WI38 (cell line): ENCODE measurements around the gene HPSE.
"Not testable (repeated sequence)": the region's sequence is repeated elsewhere in the genome, so short reads cannot be mapped to it uniquely, and the experiment has no call there.

ENCODE experiments used
- H3K4me3 ChIP-seq: 2 replicates; pipeline ENCODE4 v1.5.1; 2011; ENCODE audit warnings: low read depth, mild to moderate bottlenecking, control low read depth, low read length
- TF ChIP-seq, protein P1 (sequence below): IDR thresholded peaks from 2 replicates; pipeline ENCODE4 v1.5.1; 2012; ENCODE audit warnings: low read depth, mild to moderate bottlenecking, control low read depth, low read length

Gene HPSE

DNA sequence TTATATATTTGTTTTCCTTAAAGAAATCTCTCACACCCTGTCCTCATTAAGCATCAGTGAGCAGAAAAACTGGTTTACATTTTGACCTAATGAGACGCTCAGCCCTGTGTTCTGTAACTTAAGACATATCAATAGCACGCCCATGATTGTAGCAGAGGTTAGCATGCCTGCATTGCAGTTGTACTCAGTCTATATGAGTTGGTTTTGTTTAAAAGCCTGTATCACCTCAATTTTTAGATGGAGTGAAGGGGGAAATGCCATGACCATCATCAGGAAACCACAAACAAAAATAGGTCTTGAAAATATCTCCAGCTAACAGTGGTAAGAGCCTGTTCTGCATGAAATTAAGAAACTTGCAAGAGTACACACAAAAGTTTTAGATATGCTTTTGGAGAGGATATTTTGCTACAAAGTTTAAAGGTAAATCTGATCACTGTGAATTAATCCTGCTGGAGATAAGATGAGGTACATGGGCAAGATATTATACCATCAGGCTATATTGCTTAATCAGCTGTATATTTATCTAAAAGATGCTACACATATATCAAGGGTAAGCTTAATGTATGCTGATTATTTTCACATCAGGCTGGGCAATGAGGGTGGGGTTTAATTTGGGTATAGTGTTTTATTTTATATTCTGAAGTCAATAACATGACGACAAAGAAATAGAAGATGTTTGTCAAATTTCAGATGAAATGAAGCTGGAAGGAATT is 36.9 kb downstream of the HPSE start:
- TF ChIP-seq, protein P1, sequence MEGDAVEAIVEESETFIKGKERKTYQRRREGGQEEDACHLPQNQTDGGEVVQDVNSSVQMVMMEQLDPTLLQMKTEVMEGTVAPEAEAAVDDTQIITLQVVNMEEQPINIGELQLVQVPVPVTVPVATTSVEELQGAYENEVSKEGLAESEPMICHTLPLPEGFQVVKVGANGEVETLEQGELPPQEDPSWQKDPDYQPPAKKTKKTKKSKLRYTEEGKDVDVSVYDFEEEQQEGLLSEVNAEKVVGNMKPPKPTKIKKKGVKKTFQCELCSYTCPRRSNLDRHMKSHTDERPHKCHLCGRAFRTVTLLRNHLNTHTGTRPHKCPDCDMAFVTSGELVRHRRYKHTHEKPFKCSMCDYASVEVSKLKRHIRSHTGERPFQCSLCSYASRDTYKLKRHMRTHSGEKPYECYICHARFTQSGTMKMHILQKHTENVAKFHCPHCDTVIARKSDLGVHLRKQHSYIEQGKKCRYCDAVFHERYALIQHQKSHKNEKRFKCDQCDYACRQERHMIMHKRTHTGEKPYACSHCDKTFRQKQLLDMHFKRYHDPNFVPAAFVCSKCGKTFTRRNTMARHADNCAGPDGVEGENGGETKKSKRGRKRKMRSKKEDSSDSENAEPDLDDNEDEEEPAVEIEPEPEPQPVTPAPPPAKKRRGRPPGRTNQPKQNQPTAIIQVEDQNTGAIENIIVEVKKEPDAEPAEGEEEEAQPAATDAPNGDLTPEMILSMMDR = no peak
- H3K4me3 ChIP-seq = no peak overlapping the region

DNA sequence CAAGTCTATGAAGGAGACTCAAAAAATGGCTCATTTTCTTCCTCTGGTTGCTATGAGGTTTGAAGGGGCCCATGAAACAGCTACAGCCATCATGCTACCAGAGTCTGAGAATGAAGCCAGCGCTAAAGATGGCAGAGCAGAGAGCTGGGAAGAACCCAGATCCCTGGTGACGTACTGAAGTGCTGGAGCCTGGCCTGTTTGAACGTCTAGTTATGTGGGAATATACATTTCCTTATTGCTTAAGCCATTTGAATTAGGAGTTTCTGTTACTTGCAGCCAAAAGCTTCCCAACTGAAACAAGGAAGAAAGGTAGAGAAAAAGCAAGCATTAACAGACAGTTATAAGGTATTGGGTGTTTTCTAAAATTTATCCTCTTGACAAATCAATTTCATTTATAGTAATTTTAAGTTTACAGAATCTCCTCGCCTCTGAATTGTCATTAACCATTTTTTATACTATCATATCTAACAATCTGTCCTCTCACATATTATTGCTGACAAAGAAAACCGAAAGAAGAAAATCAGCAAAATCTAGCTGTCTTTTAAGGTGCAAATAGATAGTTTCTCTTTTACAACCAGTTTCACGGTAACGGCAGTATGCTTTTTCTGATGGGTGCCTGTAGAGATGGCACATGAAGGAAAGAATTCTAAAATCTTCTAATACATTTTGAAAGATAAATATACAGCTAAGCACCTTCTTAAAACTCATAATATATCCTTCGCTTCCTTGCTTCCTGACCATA is 41.2 kb downstream of the HPSE start:
- TF ChIP-seq, protein P1 = no peak
- no peak overlapping the region for H3K4me3 ChIP-seq

DNA sequence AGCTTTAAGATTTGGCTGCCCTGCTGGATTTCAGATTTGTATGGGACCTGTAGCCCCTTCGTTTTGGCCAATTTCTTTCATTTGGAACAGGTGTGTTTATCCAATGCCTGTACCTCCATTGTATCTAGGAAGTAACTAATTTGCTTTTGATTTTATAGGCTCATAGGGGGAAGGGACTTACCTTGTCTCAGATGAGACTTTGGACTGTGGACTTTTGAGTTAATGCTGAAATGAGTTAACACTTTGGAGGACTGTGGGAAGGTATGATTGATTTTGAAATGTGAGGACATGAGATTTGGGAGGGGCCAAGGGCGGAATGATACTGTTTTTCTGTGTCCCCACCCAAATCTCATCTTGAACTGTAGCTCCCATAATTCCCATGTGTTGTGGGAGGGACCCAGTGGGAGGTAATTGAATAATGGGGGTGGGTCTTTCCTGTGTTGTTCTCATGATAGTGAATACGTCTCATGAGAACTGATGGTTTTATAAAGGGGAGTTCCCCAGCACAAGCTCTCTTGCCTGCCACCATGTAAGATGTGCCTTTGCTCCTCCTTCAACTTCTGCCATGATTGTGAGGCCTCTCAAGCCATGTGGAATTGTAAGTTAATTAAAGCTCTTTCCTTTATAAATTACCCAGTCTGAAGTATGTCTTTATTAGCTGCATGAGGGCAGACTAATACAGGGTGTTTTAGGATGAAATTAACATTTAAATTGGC is 44.4 kb downstream of the HPSE start:
- not testable (repeated sequence) for H3K4me3 ChIP-seq

DNA sequence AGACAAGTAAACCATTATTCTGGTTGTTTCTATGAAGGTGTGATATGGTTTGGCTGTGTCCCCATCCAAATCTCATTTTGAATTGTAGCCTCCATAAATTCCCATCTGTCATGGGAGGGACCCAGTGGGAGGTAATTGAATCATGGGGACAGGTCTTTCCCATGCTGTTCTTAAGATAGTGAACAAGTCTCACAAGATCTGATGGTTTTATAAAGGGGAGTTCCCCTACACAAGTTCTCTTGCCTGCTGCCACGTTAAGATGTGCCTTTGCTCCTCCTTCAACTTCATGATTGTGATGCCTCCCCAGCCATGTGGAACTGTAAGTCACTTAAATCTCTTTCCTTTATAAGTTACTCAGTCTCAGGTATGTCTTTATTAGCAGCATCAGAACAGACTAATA is 46.3 kb downstream of the HPSE start:
- H3K4me3 ChIP-seq = not testable (repeated sequence)

DNA sequence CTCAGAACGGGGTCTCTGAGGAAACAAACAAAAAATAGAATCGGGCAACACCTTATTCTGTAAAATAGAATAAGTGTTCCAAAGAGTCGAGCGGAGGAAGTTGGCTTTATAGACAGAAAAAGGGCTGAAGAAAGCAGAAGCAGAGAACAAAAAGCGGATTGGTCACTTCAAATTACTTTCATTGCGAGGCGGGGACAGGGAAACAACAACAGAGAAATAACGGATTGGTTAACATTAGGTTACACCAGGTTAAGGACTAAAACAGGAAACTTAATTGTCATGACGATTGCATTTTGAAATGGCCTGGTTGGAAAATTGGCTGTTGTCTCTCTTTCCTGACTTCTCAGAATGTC is 49.6 kb downstream of the HPSE start:
- TF ChIP-seq, protein P1 = no peak
- H3K4me3 ChIP-seq = peak overlapping the region; percentile 65

DNA sequence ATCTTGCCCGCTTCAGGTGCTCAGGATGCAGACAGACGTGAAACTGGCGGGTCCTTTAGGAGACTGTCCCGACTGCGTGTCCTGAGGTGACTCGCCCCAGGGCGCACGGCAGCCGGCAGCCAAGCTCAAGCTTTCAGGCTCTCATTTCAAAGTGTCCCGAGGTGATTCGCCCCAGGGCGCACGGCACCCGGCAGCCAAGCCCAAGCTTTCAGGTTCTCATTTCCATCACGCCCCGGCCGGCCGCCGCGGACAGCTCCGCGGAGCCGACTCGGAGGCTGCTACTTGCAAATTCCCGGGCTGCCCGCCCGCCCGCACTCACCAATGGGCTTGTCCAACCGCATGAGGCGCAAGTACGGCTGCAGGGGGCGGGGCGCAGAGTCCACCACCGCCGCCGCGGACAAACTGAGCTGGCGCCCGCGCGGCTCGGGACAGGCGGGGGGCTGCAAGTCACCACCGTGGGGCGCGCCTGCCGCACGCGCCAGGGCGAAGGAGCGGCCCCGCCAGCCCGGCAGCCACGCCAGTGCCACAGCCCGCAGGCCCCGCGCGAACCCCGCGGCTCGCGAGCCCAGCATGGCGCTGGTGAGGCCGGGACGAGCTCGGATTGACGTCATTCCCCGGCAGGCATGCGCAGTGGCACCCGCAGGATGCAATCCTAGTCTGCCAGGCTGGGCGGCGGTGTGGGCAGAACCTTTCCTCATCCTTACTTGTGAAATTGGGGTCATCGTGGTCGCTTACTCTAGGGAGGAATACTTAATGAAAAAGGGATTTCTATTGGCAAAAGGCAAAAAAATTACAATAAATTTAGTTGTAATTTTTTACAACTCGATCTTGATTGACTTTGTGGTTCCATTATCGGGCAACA is 50.2 kb downstream of the HPSE start, which contains the start of gene COQ2:
Gene COQ2 (minus strand): TSS at position 606 of the 862 bp plus-strand sequence. CDS start 34 bp downstream, at position 572.
- TF ChIP-seq, protein P1 = no peak
- peak within 1 kb of the TSS; percentile 65 for H3K4me3 ChIP-seq

DNA sequence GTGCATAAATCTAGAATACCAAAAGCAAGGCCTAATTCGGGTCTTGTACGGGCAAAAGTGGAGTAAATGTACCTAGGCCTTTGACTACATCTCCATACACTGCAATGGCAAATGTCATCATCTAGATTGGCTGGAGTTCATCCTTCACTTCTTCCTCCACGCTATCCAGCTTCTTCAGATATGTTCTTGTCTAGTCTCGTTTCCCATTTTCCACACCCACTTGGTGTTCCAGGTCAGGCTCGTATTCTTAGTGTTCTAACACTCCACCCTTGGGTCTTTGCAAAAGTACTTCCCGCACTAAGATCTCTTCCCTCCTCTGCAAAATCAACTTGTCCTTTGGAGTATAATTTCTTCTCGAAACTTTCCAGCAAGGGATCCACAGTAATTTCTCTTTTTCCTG is 51.5 kb downstream of the HPSE start:
- no peak overlapping the region for H3K4me3 ChIP-seq
- TF ChIP-seq, protein P1 = no peak
